Psoas muscle (tissue), 8 donors: Measurements from ENCODE around the gene TPR. TPM values are rescaled to one million over a fixed set of nuclear protein-coding genes. Genes with fewer than 3 reads are reported as not detected.
A peak's percentile ranks its signal among the peaks of the same experiment; 100 is the strongest.

Experiments used
- ATAC-seq, 4 donors: fragments of 200-7000 bp; cut with Tn5 transposase; one replicate each; pipeline ENCODE4 v1.9.1; 2020; ENCODE audit warnings: moderate library complexity in 3 of 4, mild to moderate bottlenecking in 2 of 4
- DNase-seq, 2 donors: peaks; one replicate each; pipeline ENCODE4 v3.0.0-alpha.2; 2020
- H3K27ac ChIP-seq: fragments of 200-600 bp; one replicate; pipeline ENCODE4 v1.8.0; 2022
- H3K27me3 ChIP-seq, 3 donors: fragments of 200-600 bp in 1 of 3; one replicate each; pipeline versions ENCODE4 v1.6.1 to v1.8.0; 2013 to 2022; ENCODE audit warnings: low read length in 2 of 3, mild to moderate bottlenecking in 2 of 3, moderate library complexity in 1 of 3; ENCODE audit not compliant: insufficient read depth in 3 of 3
- H3K36me3 ChIP-seq, 2 donors: fragments of 200-600 bp in 1 of 2; one replicate each; pipeline versions ENCODE4 v1.6.1 to v1.8.0; 2013 to 2022; ENCODE audit warnings: low read depth in 1 of 2, mild to moderate bottlenecking in 1 of 2, moderate library complexity in 1 of 2; ENCODE audit not compliant: insufficient read depth in 1 of 2
- H3K4me1 ChIP-seq: fragments of 200-600 bp; one replicate; pipeline ENCODE4 v1.8.0; 2022
- H3K4me3 ChIP-seq: fragments of 200-600 bp; one replicate; pipeline ENCODE4 v1.8.0; 2022; ENCODE audit warnings: mild to moderate bottlenecking
- H3K9me3 ChIP-seq: fragments of 200-600 bp; one replicate; pipeline ENCODE4 v1.8.0; 2022
- CTCF ChIP-seq: fragments of 200-600 bp; IDR thresholded peaks from one replicate; pipeline ENCODE4 v1.8.0; 2022; ENCODE audit warnings: antibody characterized with exemption
- WGBS, 3 donors: extraction: QIAGEN DNeasy Blood & Tissue Kit; methylation state at CpG; one replicate each; pipeline versions ENCODE4 v1.1.6 to v1.1.7; 2013; 5-methylcytosine and 5-hydroxymethylcytosine counted together
- intact Hi-C, 2 donors: fragments of 100-400 bp; cut with DNase I; formaldehyde crosslinking; loops; one replicate each; pipeline versions ENCODE4 v1.11.0 to v1.14.2; 2022
- polyA plus RNA-seq, 3 donors: library from polyadenylated mRNA; stranded (reverse); fragments of 200-250 nt; gene quantifications; one replicate each; pipeline ENCODE4 v1.2.3, GENCODE V29; 2013
- total RNA-seq, 4 donors: library from RNA; stranded (reverse); fragmentation: NEBNext Ultra II Directional in 2 of 4; extraction: Animal tissue kit (Norgen Biotek cat#: 25700) in 2 of 4; gene quantifications; one replicate each; pipeline versions ENCODE4 v1.2.1 to v1.2.4, GENCODE V29; 2021 to 2023
- donor health status: healthy with polysubstance abuse.
- donor health status: DM: no; HTN: no; CAD: no; lungs with moderate emphysema.
- donor health status: Bipolar disorder and iron deficiency.
- donor health status: healthy.
- donor health status: DM: yes; HTN: yes; CAD: no.
- donor health status: DM: no; HTN: no; CAD: no.
- donor health status: DM: no; HTN: no; CAD: no.
- donor health status: DM: yes; HTN: yes; CAD: no.

Gene TPR
- total and polyA plus RNA-seq, 7 donors, result 17.8 to 61.8 (median 48.0) TPM

GRCh38 chr1:186304982-186305949, 69.8 kb downstream of the TPR start:
- peaks cover 0 to 8% of the 10 kb centered on the region in 2 donors for H3K36me3 ChIP-seq
- WGBS, 3 donors, result 47 to 51% (median 50%) methylated on average over 6 of the region's 6 CpGs
- no peak overlapping the region for H3K4me3 ChIP-seq
- H3K27me3 ChIP-seq, result no peaks in the 10 kb centered on the region
- ATAC-seq (peak in 1 of 4 donors; percentile 55), DNase-seq (no peak)
- peak; percentile 34 for TF ChIP-seq CTCF
- intact Hi-C loops, result no loop called here
- H3K4me1 ChIP-seq, result no peaks in the 10 kb centered on the region
- no peaks in the 10 kb centered on the region for H3K9me3 ChIP-seq
- H3K27ac ChIP-seq, result no peak overlapping the region

GRCh38 chr1:186303911-186304310, 71.1 kb downstream of the TPR start:
- WGBS, 3 donors, result 80 to 83% (median 83%) methylated on average over 2 of the region's 2 CpGs
- ATAC-seq (no peak), DNase-seq (no peak)
- intact Hi-C loops, result no loop called here
- no peaks in the 10 kb centered on the region for H3K27me3 ChIP-seq
- no peaks in the 10 kb centered on the region for H3K4me1 ChIP-seq
- no peak for TF ChIP-seq CTCF
- peaks cover 0 to 1% of the 10 kb centered on the region in 2 donors for H3K36me3 ChIP-seq
- no peak overlapping the region for H3K4me3 ChIP-seq
- H3K9me3 ChIP-seq, result no peaks in the 10 kb centered on the region
- H3K27ac ChIP-seq, result no peak overlapping the region

GRCh38 chr1:186302381-186302920, 72.6 kb downstream of the TPR start:
- 82 to 90% (median 88%) methylated on average over 3 of the region's 3 CpGs for WGBS, 3 donors
- ATAC-seq (no peak), DNase-seq (no peak)
- Histone ChIP-seq H3K27me3 (peaks cover 0 to 3% (median 0%) of the 10 kb centered on the region in 3 donors), H3K9me3 (no peaks in the 10 kb centered on the region), H3K4me1 (no peaks in the 10 kb centered on the region), H3K4me3 (no peak overlapping the region), H3K27ac (no peak overlapping the region), H3K36me3 (no peaks in the 10 kb centered on the region)
- intact Hi-C loops, result no loop called here
- no peak for TF ChIP-seq CTCF

- no peak for ATAC-seq
Measured at GRCh38 chr1:186301448-186301847, 73.6 kb downstream of the TPR start.

More at GRCh38 chr1:186301448-186301847, 73.6 kb downstream of the TPR start:
- H3K27ac ChIP-seq, result no peak overlapping the region
- no peak overlapping the region for H3K4me3 ChIP-seq
- no peaks in the 10 kb centered on the region for H3K9me3 ChIP-seq
- TF ChIP-seq CTCF, result no peak
- 85 to 89% (median 86%) methylated on average over 7 of the region's 7 CpGs for WGBS, 3 donors
- no peak for DNase-seq
- no peaks in the 10 kb centered on the region for H3K4me1 ChIP-seq
- H3K36me3 ChIP-seq, result no peaks in the 10 kb centered on the region
- intact Hi-C loops, result no loop called here
- H3K27me3 ChIP-seq, result peaks cover 0 to 3% (median 0%) of the 10 kb centered on the region in 3 donors
